Erythroblast (primary cell): Measurements from ENCODE around the gene SLC38A1.

ENCODE experiments used
- GATA1 ChIP-seq: IDR thresholded peaks from 2 replicates; pipeline ENCODE4 v1.6.1; 2011; ENCODE audit warnings: low read depth, mild to moderate bottlenecking, control low read depth, low read length, moderate library complexity
- POLR2A ChIP-seq: IDR thresholded peaks from 2 replicates; pipeline ENCODE4 v1.6.1; 2011; ENCODE audit warnings: mild to moderate bottlenecking, low read length

DNA sequence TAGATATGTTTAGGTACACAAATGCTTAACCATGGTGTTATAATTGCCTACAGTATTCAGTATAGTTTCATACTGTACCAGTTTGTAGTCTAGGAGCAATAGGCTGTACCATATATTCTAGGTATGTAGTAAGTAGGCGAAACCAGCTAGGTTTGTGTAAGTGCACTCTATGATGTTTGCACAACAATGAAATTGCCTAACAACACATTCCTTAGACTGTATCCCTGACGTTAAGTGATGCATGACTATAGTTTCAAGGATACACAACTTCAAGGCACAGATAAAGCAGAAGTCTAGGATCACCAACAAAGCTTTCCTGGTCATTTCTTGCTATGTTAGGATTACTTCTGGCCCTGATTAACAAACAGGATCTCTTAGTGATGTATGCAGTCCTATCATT, 135.1 kb downstream of the SLC38A1 start:
- TF ChIP-seq POLR2A (no peak), GATA1 (no peak)
